ENCODE results near the gene ASCC1. TPM values are rescaled to one million over a fixed set of nuclear protein-coding genes. Genes with fewer than 3 reads are reported as not detected.

ASCC1 gene
- total RNA-seq, 3 donors from 2014 or later = 18.0 to 23.6 (median 21.4) TPM

GRCh38 chr10:72104472-72105097 lies 111.5 kb downstream of the ASCC1 start:
- H3K4me1 ChIP-seq (ENCODE audit: low read depth) = no peaks in the 10 kb centered on the region
- H3K4me3 ChIP-seq = no peak overlapping the region
- DNase-seq (no peak), ATAC-seq (no peak)
- intact Hi-C loops (cut with DNase I, micrococcal nuclease) = no loop called here
- no peaks in the 10 kb centered on the region for H3K36me3 ChIP-seq (ENCODE audit: low read depth)
- no peak for TF ChIP-seq CTCF (IDR thresholded peaks at IDR 0.05)
- H3K9me3 ChIP-seq = no peaks in the 10 kb centered on the region

GRCh38 chr10:72099600-72099921 lies 116.5 kb downstream of the ASCC1 start:
- TF ChIP-seq CTCF (IDR thresholded peaks at IDR 0.05) = no peak
- Histone ChIP-seq H3K4me1 (ENCODE audit: low read depth) (peaks cover 10% of the 10 kb centered on the region), H3K4me3 (no peak overlapping the region), H3K36me3 (ENCODE audit: low read depth) (no peaks in the 10 kb centered on the region), H3K9me3 (no peaks in the 10 kb centered on the region)
- intact Hi-C loops (cut with DNase I, micrococcal nuclease) = no loop called here
- ATAC-seq = no peak
- no peak for DNase-seq

DNA sequence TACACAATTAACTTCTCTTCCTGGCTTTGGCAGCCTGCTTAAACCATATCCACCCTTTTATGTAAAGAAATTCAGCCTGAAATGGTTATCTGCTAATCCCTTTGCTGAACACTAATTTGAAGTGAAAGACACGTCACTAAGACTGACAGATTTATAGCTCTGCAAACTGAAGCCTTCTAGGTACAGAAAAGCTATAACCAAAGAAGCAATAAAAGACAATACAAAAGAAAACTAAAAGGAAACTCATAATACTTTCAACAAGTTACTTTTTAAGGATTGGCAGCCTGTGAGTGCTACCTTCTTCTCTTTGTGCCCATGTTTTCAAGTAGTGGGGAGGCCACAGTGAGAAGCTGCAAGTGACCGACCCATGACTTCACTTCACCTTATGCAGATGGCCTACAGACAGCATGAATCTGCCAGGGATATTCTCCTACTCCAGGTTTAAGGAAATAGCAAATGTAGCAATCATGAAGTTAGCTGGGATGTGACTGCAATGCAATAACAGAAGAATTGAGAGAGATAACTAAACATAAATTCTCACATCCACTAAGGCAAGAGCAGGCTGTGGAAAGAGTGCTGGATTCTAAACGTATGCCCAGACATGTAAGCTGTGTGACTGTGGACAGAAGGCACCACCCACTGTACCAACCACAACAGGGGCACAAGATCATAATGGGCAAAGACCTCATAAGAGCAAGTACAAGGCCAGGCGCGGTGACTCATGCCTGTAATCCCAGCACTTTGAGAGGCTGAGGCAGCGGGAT lies 117.1 kb downstream of the ASCC1 start:
- no peaks in the 10 kb centered on the region for H3K9me3 ChIP-seq
- TF ChIP-seq CTCF (IDR thresholded peaks at IDR 0.05) = no peak
- H3K36me3 ChIP-seq (ENCODE audit: low read depth) = no peaks in the 10 kb centered on the region
- no peak overlapping the region for H3K4me3 ChIP-seq
- intact Hi-C loops (cut with DNase I, micrococcal nuclease) = no loop called here
- peaks cover 10% of the 10 kb centered on the region for H3K4me1 ChIP-seq (ENCODE audit: low read depth)
- DNase-seq (no peak), ATAC-seq (peak; percentile 78)

DNA sequence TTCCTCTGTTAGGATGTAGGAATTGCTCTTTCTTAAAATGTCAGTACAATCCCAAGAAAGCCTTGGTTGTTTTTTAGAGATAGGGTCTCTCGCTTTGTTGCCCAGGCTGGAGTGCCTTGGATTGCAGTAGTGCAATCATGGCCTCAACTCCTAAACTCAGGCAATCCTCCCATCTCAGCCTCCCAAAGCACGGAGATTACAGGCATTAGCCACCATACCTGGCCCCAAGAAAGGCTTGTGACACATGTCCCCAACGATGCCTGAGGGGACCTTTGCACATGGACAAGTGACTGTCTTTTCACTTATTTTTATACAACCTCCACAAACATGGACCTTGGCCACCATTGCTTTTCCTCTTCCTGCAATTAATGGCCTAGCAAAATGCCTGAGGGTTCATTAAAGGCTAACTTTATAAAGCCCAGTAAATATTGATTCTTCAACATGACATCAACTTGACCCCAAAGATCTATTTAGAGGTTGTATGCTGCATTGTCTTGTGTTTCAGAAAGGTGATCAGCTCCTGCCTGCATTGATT lies 117.7 kb downstream of the ASCC1 start:
- intact Hi-C loops (cut with DNase I, micrococcal nuclease) = no loop called here
- Histone ChIP-seq H3K9me3 (no peaks in the 10 kb centered on the region), H3K36me3 (ENCODE audit: low read depth) (no peaks in the 10 kb centered on the region), H3K4me3 (no peak overlapping the region), H3K4me1 (ENCODE audit: low read depth) (peaks cover 10% of the 10 kb centered on the region)
- ATAC-seq (peak; percentile 76), DNase-seq (no peak)
- TF ChIP-seq CTCF (IDR thresholded peaks at IDR 0.05) = no peak

- no peak for DNase-seq
- intact Hi-C loops (cut with DNase I, micrococcal nuclease) = no loop called here
These were observed 118.4 kb downstream of the ASCC1 start for GRCh38 chr10:72097448-72098300.

More at GRCh38 chr10:72097448-72098300, 118.4 kb downstream of the ASCC1 start:
- Histone ChIP-seq H3K4me1 (ENCODE audit: low read depth) (peaks cover 10% of the 10 kb centered on the region), H3K4me3 (no peak overlapping the region), H3K9me3 (no peaks in the 10 kb centered on the region), H3K36me3 (ENCODE audit: low read depth) (no peaks in the 10 kb centered on the region)
- TF ChIP-seq CTCF (IDR thresholded peaks at IDR 0.05) = no peak
- peak; percentile 70 for ATAC-seq
